GM12875 (cell line): ENCODE measurements around the gene MVB12A.

ENCODE experiments used
- H3K4me3 ChIP-seq: one replicate; pipeline ENCODE4 v1.5.1; 2011; ENCODE audit warnings: low read depth, low read length, control low read depth
- CTCF ChIP-seq: IDR thresholded peaks from 2 replicates; pipeline ENCODE4 v1.5.1; 2011; ENCODE audit warnings: low read depth, mild to moderate bottlenecking, control low read depth, inconsistent platforms, low read length, moderate library complexity, borderline replicate concordance; ENCODE audit not compliant: insufficient read depth

MVB12A gene

GRCh38 chr19:17455308-17456123, 35.7 kb downstream of the MVB12A start:
- no peak overlapping the region for H3K4me3 ChIP-seq
- no peak for TF ChIP-seq CTCF

DNA sequence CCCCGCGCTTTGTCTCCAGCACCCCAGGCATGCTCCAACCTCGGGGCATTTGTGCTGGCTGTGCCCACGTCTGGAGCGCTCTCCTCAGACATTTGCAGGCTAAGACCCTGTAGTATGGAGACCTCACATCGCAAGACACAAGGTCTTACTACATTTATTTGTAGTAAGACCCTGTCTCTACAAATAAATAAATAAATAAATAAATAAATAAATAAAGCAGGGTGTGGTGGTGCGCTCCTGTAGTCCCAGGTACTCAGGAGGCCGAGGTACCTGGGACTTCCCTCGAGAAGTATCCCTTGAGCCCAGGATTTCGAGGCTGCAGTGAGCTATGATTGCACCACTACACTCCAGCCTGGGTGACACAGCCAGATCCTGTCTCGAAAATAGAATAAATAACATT, 36.3 kb downstream of the MVB12A start:
- TF ChIP-seq CTCF: no peak
- no peak overlapping the region for H3K4me3 ChIP-seq

DNA sequence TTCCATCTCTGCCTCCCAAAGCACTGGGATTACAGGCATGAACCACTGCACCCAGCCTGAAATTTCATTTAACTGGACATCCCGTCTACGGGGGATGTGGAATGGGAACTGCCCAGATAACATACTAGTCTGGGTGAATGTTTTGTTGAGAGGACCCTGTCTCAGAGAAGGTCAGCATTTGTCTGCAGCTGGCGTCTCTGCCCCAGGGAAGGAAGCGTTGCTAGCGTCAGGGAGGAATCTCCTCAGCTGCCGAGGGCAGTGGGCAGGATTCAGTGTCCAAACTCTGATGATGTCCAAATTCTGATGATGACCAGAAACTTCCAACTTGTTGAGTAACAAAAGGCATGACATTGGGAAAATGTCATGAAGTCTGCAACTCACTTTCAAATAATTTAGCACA, 37.8 kb downstream of the MVB12A start:
- no peak for TF ChIP-seq CTCF
- no peak overlapping the region for H3K4me3 ChIP-seq

GRCh38 chr19:17458970-17459369, 39.1 kb downstream of the MVB12A start:
- no peak for TF ChIP-seq CTCF
- H3K4me3 ChIP-seq: no peak overlapping the region

DNA sequence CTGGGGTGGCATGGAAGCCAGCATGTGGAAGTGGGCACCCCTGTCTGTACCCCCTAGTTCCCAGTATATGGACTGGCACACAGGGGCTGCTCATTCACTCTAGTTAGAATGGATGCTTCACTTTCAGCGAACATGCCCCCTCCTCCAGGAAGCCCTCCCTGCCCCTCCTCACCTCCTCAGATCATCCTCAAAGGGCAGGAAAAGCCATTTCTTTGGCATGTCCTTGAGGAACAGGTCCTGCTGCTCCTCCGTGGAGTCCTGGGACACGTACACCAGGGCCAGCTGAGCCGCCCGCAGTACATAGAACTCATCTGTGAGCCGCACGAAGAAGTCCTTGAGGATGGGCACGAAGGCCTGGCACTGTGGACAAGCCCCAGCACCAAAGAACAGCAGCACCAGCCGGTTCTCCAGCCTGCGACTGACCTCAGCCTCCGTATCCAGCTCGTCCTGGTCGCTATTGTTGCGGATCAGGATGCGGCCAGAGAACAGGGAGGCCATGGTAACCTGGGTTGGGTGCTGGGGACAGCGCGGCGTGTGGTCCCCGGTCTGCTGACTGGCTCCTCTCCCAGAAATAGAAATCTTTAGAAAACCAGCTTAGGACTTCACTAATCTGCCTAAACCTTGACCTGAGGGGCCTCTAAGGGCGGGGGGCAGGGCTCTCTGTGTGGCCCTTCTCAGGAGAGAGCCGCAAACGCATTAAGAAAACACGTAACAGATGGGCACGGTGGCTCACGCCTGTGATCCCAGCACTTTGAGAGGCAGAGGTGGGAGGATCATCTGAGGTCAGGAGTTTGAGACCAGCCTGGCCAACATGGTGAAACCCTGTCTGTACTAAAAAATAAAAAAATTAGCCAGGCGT, 40.8 kb downstream of the MVB12A start, which contains the start of gene NXNL1:
Gene NXNL1 (minus strand): TSS at position 555 of the 859 bp plus-strand sequence. CDS start 57 bp downstream, at position 498.
- no peak within 1 kb of the TSS for H3K4me3 ChIP-seq
- TF ChIP-seq CTCF: no peak

GRCh38 chr19:17466487-17466850, 46.6 kb downstream of the MVB12A start:
- TF ChIP-seq CTCF: no peak
- H3K4me3 ChIP-seq: no peak overlapping the region
